ENCODE measurements around the gene COG4. TPM values are rescaled to one million over a fixed set of nuclear protein-coding genes. Genes with fewer than 3 reads are reported as not detected.

The COG4 gene
- total and polyA plus RNA-seq, 9 donors = 27.4 to 46.5 (median 36.3) TPM

GRCh38 chr16:70474320-70475053, 48.9 kb downstream of the COG4 start:
- Histone ChIP-seq H3K4me1 (ENCODE audit: insufficient read depth) (no peaks in the 10 kb centered on the region), H3K9me3 (no peaks in the 10 kb centered on the region), H3K4me3 (no peak overlapping the region), H3K27ac (no peak overlapping the region), H3K36me3 (peaks cover 3% of the 10 kb centered on the region), H3K27me3 (no peaks in the 10 kb centered on the region)
- intact Hi-C loops (cut with DNase I) = loop anchor here in 1 of 4 donors (5.0 kb wide), 1 partner anchor 102 kb away; no protein-coding TSS in a partner anchor
- TF ChIP-seq POLR2A (IDR thresholded peaks at IDR 0.05) (no peak), EP300 (IDR thresholded peaks at IDR 0.05) (no peak)
- no peak for DNase-seq
- WGBS, 3 donors = 89 to 94% (median 91%) methylated on average over 19 to 22 of the region's 22 CpGs

GRCh38 chr16:70473446-70474319, 49.7 kb downstream of the COG4 start:
- no peak overlapping the region for H3K27ac ChIP-seq
- 88 to 92% (median 92%) methylated on average over 21 of the region's 21 CpGs for WGBS, 3 donors
- no peak for TF ChIP-seq CTCF (IDR thresholded peaks at IDR 0.05)
- no peak for TF ChIP-seq POLR2A (IDR thresholded peaks at IDR 0.05)
- no peak for TF ChIP-seq EP300 (IDR thresholded peaks at IDR 0.05)

DNA sequence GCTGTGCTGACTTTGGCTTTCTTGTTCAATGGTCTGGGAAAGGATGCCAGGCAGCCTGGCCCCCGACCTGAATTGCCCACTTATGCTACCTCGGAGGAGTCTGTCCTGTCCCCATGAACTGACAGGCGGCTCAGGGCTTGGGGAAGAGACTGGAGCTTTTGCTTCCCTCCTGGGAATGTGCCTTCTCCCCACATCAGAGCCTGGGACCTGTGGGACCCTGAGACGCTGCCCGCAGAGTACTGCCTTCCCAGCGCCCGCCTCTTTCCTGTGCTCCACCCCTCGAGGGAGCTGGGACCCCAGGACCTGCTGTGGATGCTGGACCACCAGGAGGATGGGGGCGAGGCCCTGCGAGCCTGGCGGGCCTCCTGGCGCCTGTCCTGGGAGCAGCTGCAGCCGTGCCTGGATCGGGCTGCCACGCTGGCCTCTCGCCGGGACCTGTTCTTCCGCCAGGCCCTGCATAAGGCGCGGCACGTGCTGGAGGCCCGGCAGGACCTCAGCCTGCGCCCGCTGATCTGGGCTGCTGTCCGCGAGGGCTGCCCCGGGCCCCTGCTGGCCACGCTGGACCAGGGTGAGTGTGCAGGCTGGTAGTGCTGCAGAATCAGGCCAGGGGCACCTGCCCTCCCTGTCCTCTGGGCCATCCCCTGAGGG, 50.4 kb downstream of the COG4 start:
- Histone ChIP-seq H3K4me1 (ENCODE audit: insufficient read depth) (no peaks in the 10 kb centered on the region), H3K27ac (no peak overlapping the region), H3K27me3 (no peaks in the 10 kb centered on the region), H3K9me3 (no peaks in the 10 kb centered on the region), H3K36me3 (peaks cover 3% of the 10 kb centered on the region), H3K4me3 (no peak overlapping the region)
- TF ChIP-seq CTCF (IDR thresholded peaks at IDR 0.05) (no peak), POLR2A (IDR thresholded peaks at IDR 0.05) (no peak), EP300 (IDR thresholded peaks at IDR 0.05) (no peak)
- intact Hi-C loops (cut with DNase I) = loop anchor here in 1 of 4 donors (5.0 kb wide), 1 partner anchor 101 kb away; no protein-coding TSS in a partner anchor
- no peak for DNase-seq
- whole genome bisulfite sequencing, 3 donors = 85 to 93% (median 89%) methylated on average over 28 of the region's 28 CpGs

More at GRCh38 chr16:70473446-70474319, 49.7 kb downstream of the COG4 start:
- intact Hi-C loops (cut with DNase I) = loop anchor here in 1 of 4 donors (5.0 kb wide), 1 partner anchor 101 kb away; no protein-coding TSS in a partner anchor
- no peaks in the 10 kb centered on the region for H3K4me1 ChIP-seq (ENCODE audit: insufficient read depth)
- H3K27me3 ChIP-seq = no peaks in the 10 kb centered on the region
- H3K4me3 ChIP-seq = no peak overlapping the region
- no peak for DNase-seq
- H3K9me3 ChIP-seq = no peaks in the 10 kb centered on the region
- peaks cover 3% of the 10 kb centered on the region for H3K36me3 ChIP-seq

DNA sequence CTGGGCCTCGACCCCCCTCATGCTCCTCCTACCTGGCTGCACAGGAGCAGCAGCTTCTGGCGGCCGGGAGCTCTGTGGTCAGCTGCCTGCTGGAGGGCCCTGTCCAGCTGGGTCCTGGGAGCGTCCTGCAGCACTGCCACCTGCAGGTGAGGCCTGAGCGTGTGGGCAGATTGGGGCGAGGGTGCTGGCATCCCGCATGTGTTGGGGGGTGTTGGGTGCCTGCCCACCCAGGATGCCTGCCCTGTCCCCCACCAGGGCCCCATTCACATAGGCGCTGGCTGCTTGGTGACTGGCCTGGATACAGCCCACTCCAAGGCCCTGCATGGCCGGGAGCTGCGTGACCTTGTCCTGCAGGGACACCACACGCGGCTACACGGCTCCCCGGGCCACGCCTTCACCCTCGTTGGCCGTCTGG, 52.4 kb downstream of the COG4 start:
- peak in 1 of 5 donors; percentile 62 for DNase-seq
- Histone ChIP-seq H3K4me1 (ENCODE audit: insufficient read depth) (peaks cover 4% of the 10 kb centered on the region), H3K9me3 (no peaks in the 10 kb centered on the region), H3K27ac (no peak overlapping the region), H3K27me3 (no peaks in the 10 kb centered on the region), H3K4me3 (no peak overlapping the region), H3K36me3 (no peaks in the 10 kb centered on the region)
- 55 to 68% (median 63%) methylated on average over 17 of the region's 17 CpGs for WGBS, 3 donors
- intact Hi-C loops (cut with DNase I) = loop anchor here in 1 of 4 donors (5.0 kb wide), 1 partner anchor 99 kb away; no protein-coding TSS in a partner anchor
- TF ChIP-seq POLR2A (IDR thresholded peaks at IDR 0.05) (no peak), CTCF (IDR thresholded peaks at IDR 0.05) (no peak), EP300 (IDR thresholded peaks at IDR 0.05) (no peak)
